GM12873 (cell line): ENCODE measurements around the gene AGPAT4.

Experiments used
- CTCF ChIP-seq: IDR thresholded peaks from 2 replicates; pipeline ENCODE4 v1.5.1; 2012; ENCODE audit warnings: low read depth, mild to moderate bottlenecking, moderate library complexity, low read length, control low read depth; ENCODE audit not compliant: insufficient read depth; ENCODE audit errors: missing control alignments

AGPAT4 gene

GRCh38 chr6:161135695-161136591 is 137.9 kb downstream of the AGPAT4 start:
- TF ChIP-seq CTCF = no peak

- TF ChIP-seq CTCF = no peak
Observed at GRCh38 chr6:161134550-161135298, 139.1 kb downstream of the AGPAT4 start.

GRCh38 chr6:161133963-161134362 is 139.9 kb downstream of the AGPAT4 start:
- TF ChIP-seq CTCF = no peak

GRCh38 chr6:161132384-161132783 is 141.5 kb downstream of the AGPAT4 start:
- TF ChIP-seq CTCF = no peak

GRCh38 chr6:161130967-161131766 is 142.7 kb downstream of the AGPAT4 start:
- no peak for TF ChIP-seq CTCF

GRCh38 chr6:161130541-161130940 is 143.3 kb downstream of the AGPAT4 start:
- TF ChIP-seq CTCF = no peak
